SK-N-SH (cell line): ENCODE measurements around the gene NHS. TPM values are rescaled to one million over a fixed set of nuclear protein-coding genes. Genes with fewer than 3 reads are reported as not detected.

Experiments used
- CTCF ChIA-PET: fragments of 300-600, 350-600 bp; formaldehyde crosslinking; extraction: SDS; loops from one replicate; lab custom pipeline; 2021; lab: Yijun Ruan, JAX
- POLR2A ChIA-PET: fragments of 350-600 bp; sonication (Branson Sonifier 250); formaldehyde crosslinking; extraction: SDS; loops from one replicate; lab custom pipeline; 2020; ENCODE audit warnings: antibody characterized with exemption, inconsistent platforms; lab: Yijun Ruan, JAX
- DNase-seq: peaks from one replicate; pipeline ENCODE4 v3.0.0; 2012
- H2AFZ ChIP-seq: fragments of 200-600 bp; sonication (generic); 2 replicates; pipeline ENCODE4 v1.8.1; 2016; ENCODE audit warnings: antibody characterized with exemption, mild to moderate bottlenecking, low read depth
- H3F3A ChIP-seq: fragments of 200-600 bp; sonication (generic); replicated peaks from 2 replicates; pipeline ENCODE3; 2016; ENCODE audit warnings: antibody characterized with exemption, mild to moderate bottlenecking; ENCODE audit not compliant: insufficient read depth
- H3K27ac ChIP-seq, 2 experiments: fragments of 200-500 bp in 1 of 2; fragments of 200-600 bp in 1 of 2; sonication (Bioruptor generic) in 1 of 2; sonication (generic), shearing (Covaris generic) in 1 of 2; 2 replicates each; pipeline versions ENCODE4 v1.5.1 to v1.6.1; 2014 to 2016; ENCODE audit warnings: low read depth in 2 of 2, inconsistent platforms in 1 of 2, low read length in 1 of 2, mild to moderate bottlenecking in 1 of 2, mixed read lengths in 1 of 2
- H3K27me3 ChIP-seq: fragments of 200-600 bp; sonication (generic), shearing (Covaris generic); 2 replicates; pipeline ENCODE4 v1.6.1; 2016; ENCODE audit warnings: mixed run types; ENCODE audit not compliant: insufficient read depth
- H3K36me3 ChIP-seq, 2 experiments: fragments of 200-500 bp in 1 of 2; fragments of 200-600 bp in 1 of 2; sonication (Bioruptor generic) in 1 of 2; sonication (generic) in 1 of 2; replicated peaks in 1 of 2; 2 replicates each; pipeline versions ENCODE3 to v1.5.1; 2014 to 2016; ENCODE audit warnings: low read length in 1 of 2, mild to moderate bottlenecking in 1 of 2; ENCODE audit not compliant: insufficient read depth in 2 of 2, control insufficient read depth in 1 of 2
- H3K4me1 ChIP-seq, 2 experiments: fragments of 200-500 bp in 1 of 2; fragments of 200-600 bp in 1 of 2; sonication (Bioruptor generic) in 1 of 2; sonication (generic), shearing (Covaris generic) in 1 of 2; 2 replicates each; pipeline versions ENCODE4 v1.5.1 to v1.6.1; 2014 to 2016; ENCODE audit warnings: low read depth in 1 of 2, low read length in 1 of 2, mixed run types in 1 of 2; ENCODE audit not compliant: insufficient read depth in 2 of 2, control insufficient read depth in 1 of 2
- H3K4me2 ChIP-seq: fragments of 200-600 bp; sonication (generic), shearing (Covaris generic); 2 replicates; pipeline ENCODE4 v1.6.1; 2017; ENCODE audit warnings: mixed run types
- H3K4me3 ChIP-seq, 2 experiments: fragments of 200-500 bp in 1 of 2; fragments of 200-600 bp in 1 of 2; sonication (Bioruptor generic) in 1 of 2; sonication (generic), shearing (Covaris generic) in 1 of 2; 2 replicates each; pipeline versions ENCODE4 v1.5.1 to v1.8.1; 2014 to 2016; ENCODE audit warnings: low read depth in 2 of 2, inconsistent platforms in 1 of 2, low read length in 1 of 2, mild to moderate bottlenecking in 1 of 2, mixed read lengths in 1 of 2, moderate library complexity in 1 of 2
- H3K79me2 ChIP-seq: fragments of 200-600 bp; sonication (generic); 2 replicates; pipeline ENCODE4 v1.8.1; 2017; ENCODE audit warnings: mild to moderate bottlenecking; ENCODE audit not compliant: insufficient read depth
- H3K9ac ChIP-seq: fragments of 200-600 bp; sonication (generic); 2 replicates; pipeline ENCODE4 v1.6.1; 2017; ENCODE audit warnings: mixed run types
- H3K9me2 ChIP-seq: fragments of 200-600 bp; sonication (generic); 2 replicates; pipeline ENCODE4 v1.6.1; 2017; ENCODE audit warnings: mixed run types
- H3K9me3 ChIP-seq: fragments of 200-600 bp; sonication (generic); 2 replicates; pipeline ENCODE4 v1.6.1; 2017; ENCODE audit warnings: mixed run types, mild to moderate bottlenecking, moderate library complexity
- H4K20me1 ChIP-seq: fragments of 200-600 bp; sonication (generic); 2 replicates; pipeline ENCODE4 v1.6.1; 2017; ENCODE audit warnings: mild to moderate bottlenecking, mixed run types; ENCODE audit not compliant: insufficient read depth
- CHD2 ChIP-seq: fragments of 150-350 bp; IDR thresholded peaks from 2 replicates; pipeline ENCODE4 v1.6.1; 2018; ENCODE audit warnings: low read length; ENCODE audit not compliant: partially characterized antibody
- EP300 ChIP-seq, 2 experiments: IDR thresholded peaks; 2 replicates each; pipeline versions ENCODE4 v1.4.0 to v1.6.1; 2012; ENCODE audit warnings: borderline replicate concordance in 1 of 2, low read depth in 1 of 2, low read length in 1 of 2
- EZH2phosphoT487 ChIP-seq: fragments of 200-600 bp; sonication (generic); IDR thresholded peaks from 2 replicates; pipeline ENCODE4 v1.6.1; 2017; ENCODE audit warnings: low read depth, mixed run types, mild to moderate bottlenecking, antibody characterized with exemption, moderate library complexity, borderline replicate concordance
- FOSL2 ChIP-seq: IDR thresholded peaks from 2 replicates; pipeline ENCODE4 v1.4.0; 2012; ENCODE audit warnings: low read depth, mild to moderate bottlenecking, moderate library complexity, borderline replicate concordance
- FOXJ3 ChIP-seq: sonication (generic); formaldehyde crosslinking; IDR thresholded peaks from 2 replicates; pipeline ENCODE4 v1.5.1; 2020; ENCODE audit warnings: mild to moderate bottlenecking, missing genetic modification reagents
- FOXM1 ChIP-seq: IDR thresholded peaks from 2 replicates; pipeline ENCODE4 v1.4.0; 2012; ENCODE audit warnings: low read depth, mild to moderate bottlenecking
- GABPA ChIP-seq: IDR thresholded peaks from 2 replicates; pipeline ENCODE4 v1.4.0; 2012; ENCODE audit warnings: low read depth, mild to moderate bottlenecking
- GATA2 ChIP-seq: sonication (generic); formaldehyde crosslinking; IDR thresholded peaks from 2 replicates; pipeline ENCODE4 v1.5.0; 2020; ENCODE audit warnings: mild to moderate bottlenecking, missing genetic modification reagents
- MAX ChIP-seq: IDR thresholded peaks from 2 replicates; pipeline ENCODE4 v1.4.0; 2012; ENCODE audit warnings: low read depth
- MEF2A ChIP-seq: IDR thresholded peaks from 2 replicates; pipeline ENCODE4 v1.4.0; 2012; ENCODE audit warnings: low read depth, borderline replicate concordance
- NRF1 ChIP-seq: IDR thresholded peaks from 2 replicates; pipeline ENCODE4 v1.6.1; 2012; ENCODE audit warnings: low read depth, mild to moderate bottlenecking, low read length
- POLR2AphosphoS5 ChIP-seq: IDR thresholded peaks from 2 replicates; pipeline ENCODE4 v1.6.1; 2012; ENCODE audit warnings: low read depth, low read length
- RAD21 ChIP-seq: IDR thresholded peaks from 2 replicates; pipeline ENCODE4 v1.6.1; 2012; ENCODE audit warnings: mild to moderate bottlenecking, low read length
- RCOR1 ChIP-seq: fragments of 150-350 bp; IDR thresholded peaks from 2 replicates; pipeline ENCODE4 v1.6.1; 2017; ENCODE audit warnings: antibody characterized with exemption, low read length
- RFX5 ChIP-seq: IDR thresholded peaks from 2 replicates; pipeline ENCODE4 v1.6.1; 2012; ENCODE audit warnings: mild to moderate bottlenecking, improper control_type of control experiment, low read length
- RXRA ChIP-seq: IDR thresholded peaks from 2 replicates; pipeline ENCODE4 v1.4.0; 2012; ENCODE audit warnings: low read depth, mild to moderate bottlenecking, borderline replicate concordance
- SIN3A ChIP-seq: IDR thresholded peaks from 2 replicates; pipeline ENCODE4 v1.6.1; 2012; ENCODE audit warnings: low read depth, mild to moderate bottlenecking, low read length, moderate library complexity, borderline replicate concordance
- TAF1 ChIP-seq: IDR thresholded peaks from 2 replicates; pipeline ENCODE4 v1.6.1; 2012; ENCODE audit warnings: low read depth, mild to moderate bottlenecking, low read length, moderate library complexity, borderline replicate concordance
- TCF12 ChIP-seq: IDR thresholded peaks from 2 replicates; pipeline ENCODE4 v1.4.0; 2012
- TEAD4 ChIP-seq: IDR thresholded peaks from 2 replicates; pipeline ENCODE4 v1.4.0; 2012; ENCODE audit warnings: mild to moderate bottlenecking, borderline replicate concordance; ENCODE audit not compliant: insufficient read depth
- WGBS: methylation state at CpG from one replicate; pipeline ENCODE4 v1.1.6; 2017; ENCODE audit warnings: low lambda C conversion rate; 5-methylcytosine and 5-hydroxymethylcytosine counted together
- polyA plus RNA-seq, 3 experiments: library from polyadenylated mRNA; depleted of rRNA; stranded (reverse); fragments of >200 nt; gene quantifications; 2 replicates each; pipeline ENCODE4 v1.2.3, GENCODE V29; 2012
- TF ChIP-seq, protein P1 (sequence below): IDR thresholded peaks from 2 replicates; pipeline ENCODE4; 2012
- TF ChIP-seq, protein P2 (sequence below): fragments of 150-350 bp; IDR thresholded peaks from 2 replicates; pipeline ENCODE4 v1.6.1; 2017; ENCODE audit warnings: antibody characterized with exemption, low read length, low read depth, borderline replicate concordance

NHS gene
- polyA plus RNA-seq, 1 of the 3 experiments (the other 2 are of a cell fraction) = 1.0 TPM

DNA sequence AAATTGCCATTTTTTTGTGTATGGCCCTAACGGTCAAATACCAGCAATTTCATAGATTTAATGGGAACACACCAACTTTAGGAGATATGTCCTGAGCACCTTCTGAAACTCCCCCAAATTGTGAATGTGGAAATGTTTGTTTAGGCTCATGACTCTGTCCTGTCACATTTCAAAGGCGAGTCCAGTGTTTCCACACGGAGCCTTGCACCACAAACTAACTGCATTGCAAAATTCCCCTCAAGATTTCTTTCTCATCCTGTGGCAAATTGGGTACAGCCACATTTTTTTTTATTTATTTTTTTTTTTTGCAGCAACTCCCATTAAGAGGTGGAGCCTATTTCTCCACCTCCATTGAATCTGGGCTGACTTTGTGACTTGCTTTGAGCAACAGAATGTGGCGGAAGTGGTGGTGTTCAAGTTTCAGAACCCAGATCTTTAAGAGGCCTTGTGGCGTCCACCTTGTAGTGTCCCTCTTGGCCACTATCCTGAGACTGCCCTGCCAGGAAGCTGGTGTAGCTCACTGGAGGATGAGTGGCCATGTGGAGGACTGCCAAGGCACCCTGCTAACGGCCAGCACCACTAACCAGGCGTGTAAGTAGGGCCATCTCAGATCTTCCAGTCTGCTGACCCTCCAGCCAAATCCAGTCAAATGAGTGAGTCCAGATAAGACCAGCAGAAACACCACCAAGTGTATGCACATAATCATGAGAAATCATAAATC is 189.8 kb downstream of the NHS start:
- Histone ChIP-seq H4K20me1 (no peaks in the 10 kb centered on the region), H3K9me3 (no peaks in the 10 kb centered on the region), H3K27me3 (no peaks in the 10 kb centered on the region), H3K4me2 (no peak overlapping the region), H3K27ac (no peak overlapping the region)
- CTCF ChIA-PET = interaction anchor here (1.7 kb wide), 1 partner anchor 29 kb away, joined by 4 read pairs; no protein-coding TSS in a partner anchor
- TF ChIP-seq RCOR1 = no peak
- TF ChIP-seq MEF2A = no peak
- TF ChIP-seq EP300 (IDR thresholded peaks at IDR 0.05; ENCODE audit: borderline replicate concordance in 1 of 2, low read depth in 1 of 2, low read length in 1 of 2) = no peak
- TF ChIP-seq FOXM1 = no peak
- TF ChIP-seq RXRA = no peak
- TF ChIP-seq EZH2phosphoT487 = no peak
- TF ChIP-seq RAD21 = no peak
- no peak for TF ChIP-seq RFX5
- TF ChIP-seq FOSL2 = no peak
- no peak for TF ChIP-seq TEAD4
- TF ChIP-seq SIN3A = no peak
- TF ChIP-seq POLR2AphosphoS5 = no peak
- TF ChIP-seq, protein P1, sequence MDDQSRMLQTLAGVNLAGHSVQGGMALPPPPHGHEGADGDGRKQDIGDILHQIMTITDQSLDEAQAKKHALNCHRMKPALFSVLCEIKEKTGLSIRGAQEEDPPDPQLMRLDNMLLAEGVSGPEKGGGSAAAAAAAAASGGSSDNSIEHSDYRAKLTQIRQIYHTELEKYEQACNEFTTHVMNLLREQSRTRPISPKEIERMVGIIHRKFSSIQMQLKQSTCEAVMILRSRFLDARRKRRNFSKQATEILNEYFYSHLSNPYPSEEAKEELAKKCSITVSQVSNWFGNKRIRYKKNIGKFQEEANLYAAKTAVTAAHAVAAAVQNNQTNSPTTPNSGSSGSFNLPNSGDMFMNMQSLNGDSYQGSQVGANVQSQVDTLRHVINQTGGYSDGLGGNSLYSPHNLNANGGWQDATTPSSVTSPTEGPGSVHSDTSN = no peak
- TF ChIP-seq, protein P2, sequence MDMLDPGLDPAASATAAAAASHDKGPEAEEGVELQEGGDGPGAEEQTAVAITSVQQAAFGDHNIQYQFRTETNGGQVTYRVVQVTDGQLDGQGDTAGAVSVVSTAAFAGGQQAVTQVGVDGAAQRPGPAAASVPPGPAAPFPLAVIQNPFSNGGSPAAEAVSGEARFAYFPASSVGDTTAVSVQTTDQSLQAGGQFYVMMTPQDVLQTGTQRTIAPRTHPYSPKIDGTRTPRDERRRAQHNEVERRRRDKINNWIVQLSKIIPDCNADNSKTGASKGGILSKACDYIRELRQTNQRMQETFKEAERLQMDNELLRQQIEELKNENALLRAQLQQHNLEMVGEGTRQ = no peak
- TF ChIP-seq, all 33 proteins: peak for 0
- Histone ChIP-seq H3K4me1 (peaks cover 10 to 24% of the 10 kb centered on the region in 2 experiments; a peak in 3 of 4 replicates), H3K4me3 (no peak overlapping the region), H3K9ac (no peak overlapping the region), H3K9me2 (no peaks in the 10 kb centered on the region), H2AFZ (no peak overlapping the region), H3F3A (peaks cover 8% of the 10 kb centered on the region), H3K79me2 (no peaks in the 10 kb centered on the region; the same call in 1 of the 2 replicates), H3K36me3 (no peaks in the 10 kb centered on the region)
- 55% methylated on average over 7 of the region's 7 CpGs for WGBS
- POLR2A ChIA-PET = no interaction called here
- DNase-seq = no peak

- CTCF ChIA-PET = interaction anchor here (1.4 to 1.5 kb wide), 2 partner anchors 10 to 24 kb away, joined by 4 to 5 read pairs; no protein-coding TSS in a partner anchor
- no peak for DNase-seq
- H3K79me2 ChIP-seq = no peaks in the 10 kb centered on the region; the same call in none of the 2 replicates
- no peaks in the 10 kb centered on the region for H3K27me3 ChIP-seq
- H3K36me3 ChIP-seq = no peaks in the 10 kb centered on the region
- no peaks in the 10 kb centered on the region for H3K9me2 ChIP-seq
- WGBS = 25% methylated on average over 4 of the region's 4 CpGs
- no peaks in the 10 kb centered on the region for H4K20me1 ChIP-seq
- peak overlapping the region; percentile 30 to 73; a peak in 3 of 4 replicates for H3K27ac ChIP-seq
- no peak overlapping the region for H2AFZ ChIP-seq
- no peaks in the 10 kb centered on the region for H3F3A ChIP-seq
- POLR2A ChIA-PET = no interaction called here
- no peaks in the 10 kb centered on the region for H3K9me3 ChIP-seq
- H3K4me1 ChIP-seq = peaks cover 10 to 15% of the 10 kb centered on the region in 2 experiments; a peak in 2 of 4 replicates
- peak overlapping the region; percentile 75; the same call in 1 of the 2 replicates for H3K4me2 ChIP-seq
- no peak overlapping the region for H3K4me3 ChIP-seq
- H3K9ac ChIP-seq = no peak overlapping the region
- TF ChIP-seq EP300 (IDR thresholded peaks at IDR 0.05; ENCODE audit: borderline replicate concordance in 1 of 2, low read depth in 1 of 2, low read length in 1 of 2) (no peak), RFX5 (no peak), GATA2 (CRISPR knock-in tag) (no peak), FOXJ3 (CRISPR knock-in tag) (no peak), FOSL2 (no peak), CHD2 (no peak), POLR2AphosphoS5 (no peak), TCF12 (no peak), TAF1 (no peak), GABPA (no peak), NRF1 (no peak), MEF2A (no peak), MAX (no peak), FOXM1 (no peak)
- TF ChIP-seq, protein P1 = no peak
Observed at GRCh38 chrX:17566740-17567139, 191.7 kb downstream of the NHS start.
